Fibroblast of lung (primary cell): ENCODE measurements around the gene TAS1R2. TPM values are rescaled to one million over a fixed set of nuclear protein-coding genes. Genes with fewer than 3 reads are reported as not detected.

Experiments
- DNase-seq, 2 donors: peaks; one replicate each; pipeline versions ENCODE4 v3.0.0 to v3.0.0-alpha.2; 2010; ENCODE audit warnings: low read depth in 2 of 2
- H2AFZ ChIP-seq: 2 replicates; pipeline ENCODE4 v1.5.1; 2012; ENCODE audit warnings: low read length, control low read depth, inconsistent platforms
- H3K27ac ChIP-seq: 2 replicates; pipeline ENCODE4 v1.5.1; 2011; ENCODE audit warnings: low read length, control low read depth; ENCODE audit not compliant: insufficient read depth
- H3K27me3 ChIP-seq: 2 replicates; pipeline ENCODE4 v1.5.1; 2011; ENCODE audit warnings: mild to moderate bottlenecking, low read length; ENCODE audit not compliant: control insufficient read depth, insufficient read depth
- H3K36me3 ChIP-seq: 2 replicates; pipeline ENCODE4 v1.5.1; 2011; ENCODE audit warnings: low read length; ENCODE audit not compliant: control insufficient read depth, insufficient read depth
- H3K4me1 ChIP-seq: 2 replicates; pipeline ENCODE4 v1.5.1; 2011; ENCODE audit warnings: low read length; ENCODE audit not compliant: control insufficient read depth, insufficient read depth; ENCODE audit errors: extremely low read depth
- H3K4me2 ChIP-seq: 2 replicates; pipeline ENCODE4 v1.5.1; 2011; ENCODE audit warnings: low read length, control low read depth; ENCODE audit not compliant: insufficient read depth; ENCODE audit errors: extremely low read depth
- H3K4me3 ChIP-seq, 4 experiments: fragments of 200-600 bp in 1 of 4; sonication (generic) in 1 of 4; replicated peaks in 1 of 4; 2 replicates each; pipeline ENCODE4 v1.5.1; 2011 to 2016; ENCODE audit warnings: low read length in 4 of 4, low read depth in 3 of 4, mild to moderate bottlenecking in 3 of 4, control low read depth in 2 of 4, inconsistent platforms in 1 of 4, mixed read lengths in 1 of 4; ENCODE audit not compliant: insufficient read depth in 1 of 4; ENCODE audit errors: control extremely low read depth in 1 of 4
- H3K79me2 ChIP-seq: 2 replicates; pipeline ENCODE4 v1.5.1; 2012; ENCODE audit warnings: mild to moderate bottlenecking, low read length, inconsistent platforms; ENCODE audit not compliant: control insufficient read depth, insufficient read depth
- H3K9ac ChIP-seq: 2 replicates; pipeline ENCODE4 v1.5.1; 2011; ENCODE audit warnings: mild to moderate bottlenecking, low read length, control low read depth; ENCODE audit not compliant: insufficient read depth
- H3K9me3 ChIP-seq: 2 replicates; pipeline ENCODE4 v1.5.1; 2012; ENCODE audit warnings: low read depth, low read length; ENCODE audit not compliant: control insufficient read depth, insufficient read depth
- H4K20me1 ChIP-seq: 2 replicates; pipeline ENCODE4 v1.5.1; 2011; ENCODE audit warnings: low read length; ENCODE audit not compliant: control insufficient read depth, insufficient read depth; ENCODE audit errors: extremely low read depth
- CTCF ChIP-seq, 2 donors: IDR thresholded peaks in 1 of 2; conservative IDR thresholded peaks in 1 of 2; 1 replicate in 1 of 2; 2 replicates in 1 of 2; pipeline ENCODE4 v1.5.1; 2011 to 2012; ENCODE audit warnings: low read length in 2 of 2, control low read depth in 1 of 2, inconsistent platforms in 1 of 2, low read depth in 1 of 2, mild to moderate bottlenecking in 1 of 2
- EZH2 ChIP-seq: IDR thresholded peaks from 2 replicates; pipeline ENCODE4 v1.5.1; 2012; ENCODE audit warnings: low read length, control low read depth, mild to moderate bottlenecking; ENCODE audit errors: missing control alignments
- polyA plus RNA-seq, 2 donors: library from polyadenylated mRNA; depleted of rRNA in 1 of 2; stranded (reverse) in 1 of 2; unstranded in 1 of 2; fragments of >200 nt; gene quantifications; 2 replicates each; pipeline ENCODE4 v1.2.1, GENCODE V29; 2011 to 2012; ENCODE audit warnings: missing spikeins in 1 of 2
- total RNA-seq: library from RNA; depleted of rRNA; stranded (reverse); fragments of >200 nt; gene quantifications from 2 replicates; pipeline ENCODE4 v1.2.1, GENCODE V29; 2014

TAS1R2 gene
- total and polyA plus RNA-seq, 2 donors (not counting 1 experiment from before 2014, with no cell fraction given): not detected

DNA sequence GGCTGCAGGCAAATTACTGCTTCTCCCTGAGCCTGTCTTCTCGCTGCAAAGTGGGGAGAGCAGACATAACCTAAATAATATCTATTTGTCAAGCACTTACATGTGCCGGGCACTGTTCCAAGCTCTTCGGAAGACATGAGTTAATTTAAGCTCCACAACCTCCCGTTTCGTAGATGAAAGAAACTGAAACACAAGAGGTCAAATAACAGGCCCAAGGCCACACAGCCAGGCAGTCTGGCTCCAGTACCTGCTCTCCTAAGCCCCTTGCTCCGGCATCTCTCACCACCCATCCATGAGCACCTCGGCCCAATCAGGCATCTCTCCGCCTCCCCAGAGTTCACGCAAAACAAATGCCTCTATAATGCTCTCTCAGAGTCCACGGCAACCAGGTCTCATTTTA, 65.4 kb downstream of the TAS1R2 start:
- Histone ChIP-seq H3K9me3 (no peaks in the 10 kb centered on the region), H3K79me2 (no peaks in the 10 kb centered on the region), H3K27me3 (no peaks in the 10 kb centered on the region), H2AFZ (no peak overlapping the region), H3K9ac (no peak overlapping the region), H3K4me1 (no peaks in the 10 kb centered on the region), H4K20me1 (no peaks in the 10 kb centered on the region), H3K36me3 (no peaks in the 10 kb centered on the region), H3K4me3 (no peak overlapping the region), H3K4me2 (no peak overlapping the region), H3K27ac (no peak overlapping the region)
- TF ChIP-seq EZH2: no peak
- TF ChIP-seq CTCF (conservative IDR thresholded peaks at IDR 0.05 in 1 of 2, IDR thresholded peaks at IDR 0.05 in 1 of 2; ENCODE audit: low read depth in 1 of 2, low read length in 2 of 2): no peak
- DNase-seq: no peak

DNA sequence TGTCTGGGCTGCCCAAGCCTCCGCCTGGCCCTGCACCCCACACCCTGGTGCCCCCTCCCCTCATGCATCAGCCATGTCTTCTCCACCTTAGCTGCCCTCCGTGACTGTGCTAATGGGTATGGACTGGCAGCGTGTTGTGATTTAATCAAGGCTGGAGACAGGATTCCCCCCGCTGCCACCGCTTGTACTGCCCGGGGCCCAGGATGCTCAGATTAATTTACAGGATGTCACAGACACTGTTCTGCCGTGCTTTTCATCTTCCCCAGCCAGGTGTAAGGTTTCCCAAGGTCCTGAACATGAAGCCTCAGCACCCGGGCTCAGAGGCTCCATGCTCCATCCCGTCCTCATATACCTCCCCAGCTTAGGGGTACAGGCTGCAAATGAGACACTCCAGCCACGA, 66.3 kb downstream of the TAS1R2 start:
- Histone ChIP-seq H3K36me3 (no peaks in the 10 kb centered on the region), H3K4me2 (no peak overlapping the region)
- TF ChIP-seq EZH2: no peak
- no peak for TF ChIP-seq CTCF (conservative IDR thresholded peaks at IDR 0.05 in 1 of 2, IDR thresholded peaks at IDR 0.05 in 1 of 2; ENCODE audit: low read depth in 1 of 2, low read length in 2 of 2)

GRCh38 chr1:18792747-18793146, 66.7 kb downstream of the TAS1R2 start:
- Histone ChIP-seq H3K79me2 (no peaks in the 10 kb centered on the region), H4K20me1 (no peaks in the 10 kb centered on the region), H3K9ac (no peak overlapping the region), H3K27me3 (no peaks in the 10 kb centered on the region), H3K9me3 (no peaks in the 10 kb centered on the region), H3K4me3 (no peak overlapping the region), H3K36me3 (no peaks in the 10 kb centered on the region), H3K4me2 (no peak overlapping the region), H2AFZ (no peak overlapping the region), H3K27ac (no peak overlapping the region), H3K4me1 (no peaks in the 10 kb centered on the region)
- no peak for TF ChIP-seq CTCF (conservative IDR thresholded peaks at IDR 0.05 in 1 of 2, IDR thresholded peaks at IDR 0.05 in 1 of 2; ENCODE audit: low read depth in 1 of 2, low read length in 2 of 2)
- DNase-seq: no peak

More for the DNA sequence above, 66.3 kb downstream of the TAS1R2 start:
- DNase-seq: no peak
- H3K4me3 ChIP-seq: no peak overlapping the region
- H4K20me1 ChIP-seq: no peaks in the 10 kb centered on the region
- no peaks in the 10 kb centered on the region for H3K9me3 ChIP-seq
- no peaks in the 10 kb centered on the region for H3K27me3 ChIP-seq
- no peak overlapping the region for H3K9ac ChIP-seq
- H3K4me1 ChIP-seq: no peaks in the 10 kb centered on the region
- no peaks in the 10 kb centered on the region for H3K79me2 ChIP-seq
- no peak overlapping the region for H3K27ac ChIP-seq
- H2AFZ ChIP-seq: no peak overlapping the region

Other genes starting within 250 kb of the TAS1R2 start
- not detected in 2 replicates for gene PAX7, start 228.8 kb downstream of the TAS1R2 start, total RNA-seq
- not detected in 2 replicates for gene PAX7, start 228.8 kb downstream of the TAS1R2 start, polyA plus RNA-seq
- gene ALDH4A1, start 42.9 kb upstream of the TAS1R2 start, total RNA-seq: 6.9 and 11.9 TPM in 2 replicates
- 6.9 and 8.3 TPM in 2 replicates for gene ALDH4A1, start 42.9 kb upstream of the TAS1R2 start, polyA plus RNA-seq
- gene IFFO2, start 97.0 kb upstream of the TAS1R2 start, total RNA-seq: 5.6 and 5.8 TPM in 2 replicates
- 7.3 and 10.4 TPM in 2 replicates for gene IFFO2, start 97.0 kb upstream of the TAS1R2 start, polyA plus RNA-seq